ENCODE results near the gene ST3GAL5. TPM values are rescaled to one million over a fixed set of nuclear protein-coding genes. Genes with fewer than 3 reads are reported as not detected.
"Not testable (repeated sequence)": the region's sequence is repeated elsewhere in the genome, so short reads cannot be mapped to it uniquely, and the experiment has no call there.

ST3GAL5 gene
- total and polyA plus RNA-seq, 5 donors = 5.4 to 14.0 (median 8.7) TPM

- H3K4me1 ChIP-seq (ENCODE audit: control insufficient read depth, insufficient read depth, low read length); H3K9me3 ChIP-seq (ENCODE audit: control insufficient read depth, low read length); H3K27ac ChIP-seq (ENCODE audit: low read length); DNase-seq; H3K27me3 ChIP-seq (ENCODE audit: control insufficient read depth, insufficient read depth); ATAC-seq; H3K4me3 ChIP-seq (ENCODE audit: low read length): not testable (repeated sequence)
- 88% methylated on average over 4 of the region's 4 CpGs for WGBS
- intact Hi-C loops (cut with DNase I) = loop anchor here in 3 of 4 donors (5.0 kb wide), 2 partner anchors 58 to 248 kb away; partner anchors contain the start of gene ST3GAL5 (in 1 of the 3)
Observed at GRCh38 chr2:85829394-85829793, 59.4 kb downstream of the ST3GAL5 start.

- Histone ChIP-seq H3K9me3 (ENCODE audit: control insufficient read depth, low read length) (no peaks in the 10 kb centered on the region), H3K27me3 (ENCODE audit: control insufficient read depth, insufficient read depth) (no peaks in the 10 kb centered on the region), H3K4me3 (ENCODE audit: low read length) (no peak overlapping the region), H3K4me1 (ENCODE audit: control insufficient read depth, insufficient read depth, low read length) (no peaks in the 10 kb centered on the region), H3K27ac (ENCODE audit: low read length) (no peak overlapping the region)
- intact Hi-C loops (cut with DNase I) = loop anchor here in 3 of 4 donors (5.0 kb wide), 2 partner anchors 59 to 249 kb away; partner anchors contain the start of gene ST3GAL5 (in 1 of the 3)
- ATAC-seq (no peak), DNase-seq (no peak)
- 89% methylated on average over 7 of the region's 7 CpGs for WGBS
Observed at GRCh38 chr2:85828725-85829124, 60.1 kb downstream of the ST3GAL5 start.

- no peaks in the 10 kb centered on the region for H3K9me3 ChIP-seq (ENCODE audit: control insufficient read depth, low read length)
- no peak for DNase-seq
- ATAC-seq = peak in 1 of 2 donors; percentile 6
- H3K27ac ChIP-seq (ENCODE audit: low read length) = no peak overlapping the region
- no peaks in the 10 kb centered on the region for H3K4me1 ChIP-seq (ENCODE audit: control insufficient read depth, insufficient read depth, low read length)
- H3K27me3 ChIP-seq (ENCODE audit: control insufficient read depth, insufficient read depth) = no peaks in the 10 kb centered on the region
- WGBS = 83% methylated on average over 18 of the region's 18 CpGs
- intact Hi-C loops (cut with DNase I) = loop anchor here (1.0 to 5.0 kb wide), 4 partner anchors 59 to 251 kb away; partner anchors contain the start of gene ST3GAL5 (in 1 of the 4)
- no peak overlapping the region for H3K4me3 ChIP-seq (ENCODE audit: low read length)
Observed at GRCh38 chr2:85827879-85828569, 60.8 kb downstream of the ST3GAL5 start.

- Histone ChIP-seq H3K9me3 (ENCODE audit: control insufficient read depth, low read length) (no peaks in the 10 kb centered on the region), H3K4me1 (ENCODE audit: control insufficient read depth, insufficient read depth, low read length) (no peaks in the 10 kb centered on the region), H3K27me3 (ENCODE audit: control insufficient read depth, insufficient read depth) (no peaks in the 10 kb centered on the region), H3K4me3 (ENCODE audit: low read length) (no peak overlapping the region), H3K27ac (ENCODE audit: low read length) (no peak overlapping the region)
- DNase-seq (peak; percentile 79 to 92 (median 90)), ATAC-seq (peak; percentile 91 to 95)
- WGBS = 27% methylated on average over 20 of the region's 20 CpGs
- intact Hi-C loops (cut with DNase I) = loop anchor here (1.0 to 5.0 kb wide), 4 partner anchors 60 to 252 kb away; partner anchors contain the start of gene ST3GAL5 (in 1 of the 4)
Observed at GRCh38 chr2:85826990-85827878, 61.6 kb downstream of the ST3GAL5 start.

- H3K27me3 ChIP-seq (ENCODE audit: control insufficient read depth, insufficient read depth) = no peaks in the 10 kb centered on the region
- 66% methylated on average over 2 of the region's 2 CpGs for WGBS
- H3K9me3 ChIP-seq (ENCODE audit: control insufficient read depth, low read length) = no peaks in the 10 kb centered on the region
- intact Hi-C loops (cut with DNase I) = no loop called here
- no peak overlapping the region for H3K4me3 ChIP-seq (ENCODE audit: low read length)
- H3K27ac ChIP-seq (ENCODE audit: low read length) = no peak overlapping the region
- no peak for DNase-seq
- no peaks in the 10 kb centered on the region for H3K4me1 ChIP-seq (ENCODE audit: control insufficient read depth, insufficient read depth, low read length)
- ATAC-seq = no peak
Observed at GRCh38 chr2:85823951-85824350, 64.8 kb downstream of the ST3GAL5 start.

- ATAC-seq = no peak
- intact Hi-C loops (cut with DNase I) = no loop called here
- 91% methylated on average over 5 of the region's 5 CpGs for WGBS
Observed at GRCh38 chr2:85822766-85823165, 66.0 kb downstream of the ST3GAL5 start.

GRCh38 chr2:85819811-85820510 is 68.8 kb downstream of the ST3GAL5 start:
- H3K4me3 ChIP-seq (ENCODE audit: low read length) = no peak overlapping the region
- intact Hi-C loops (cut with DNase I) = loop anchor here in 2 of 4 donors (5.0 to 10.0 kb wide), 2 partner anchors 185 to 188 kb away; no protein-coding TSS in a partner anchor
- DNase-seq (no peak), ATAC-seq (no peak)
- no peaks in the 10 kb centered on the region for H3K4me1 ChIP-seq (ENCODE audit: control insufficient read depth, insufficient read depth, low read length)
- no peaks in the 10 kb centered on the region for H3K27me3 ChIP-seq (ENCODE audit: control insufficient read depth, insufficient read depth)
- H3K27ac ChIP-seq (ENCODE audit: low read length) = no peak overlapping the region
- WGBS = 79% methylated on average over 6 of the region's 6 CpGs
- no peaks in the 10 kb centered on the region for H3K9me3 ChIP-seq (ENCODE audit: control insufficient read depth, low read length)

More at GRCh38 chr2:85822766-85823165, 66.0 kb downstream of the ST3GAL5 start:
- H3K27me3 ChIP-seq (ENCODE audit: control insufficient read depth, insufficient read depth) = no peaks in the 10 kb centered on the region
- H3K4me1 ChIP-seq (ENCODE audit: control insufficient read depth, insufficient read depth, low read length) = no peaks in the 10 kb centered on the region
- H3K27ac ChIP-seq (ENCODE audit: low read length) = no peak overlapping the region
- H3K9me3 ChIP-seq (ENCODE audit: control insufficient read depth, low read length) = no peaks in the 10 kb centered on the region
- no peak overlapping the region for H3K4me3 ChIP-seq (ENCODE audit: low read length)
- DNase-seq = no peak

GRCh38 chr2:85814802-85815550 is 73.8 kb downstream of the ST3GAL5 start:
- no peak for DNase-seq
- WGBS = 67% methylated on average over 10 of the region's 10 CpGs

GRCh38 chr2:85813982-85814801 is 74.6 kb downstream of the ST3GAL5 start:
- 29% methylated on average over 13 of the region's 13 CpGs for WGBS
- H3K9me3 ChIP-seq (ENCODE audit: control insufficient read depth, low read length) = no peaks in the 10 kb centered on the region
- ATAC-seq (peak; percentile 91), DNase-seq (peak; percentile 89 to 97 (median 96))
- intact Hi-C loops (cut with DNase I) = loop anchor here (2.0 to 10.0 kb wide), 5 partner anchors 82 to 179 kb away; no protein-coding TSS in a partner anchor
- no peaks in the 10 kb centered on the region for H3K27me3 ChIP-seq (ENCODE audit: control insufficient read depth, insufficient read depth)
- no peak overlapping the region for H3K27ac ChIP-seq (ENCODE audit: low read length)
- H3K4me1 ChIP-seq (ENCODE audit: control insufficient read depth, insufficient read depth, low read length) = peaks cover 3% of the 10 kb centered on the region
- H3K4me3 ChIP-seq (ENCODE audit: low read length) = no peak overlapping the region

More at GRCh38 chr2:85814802-85815550, 73.8 kb downstream of the ST3GAL5 start:
- Histone ChIP-seq H3K27ac (ENCODE audit: low read length) (no peak overlapping the region), H3K9me3 (ENCODE audit: control insufficient read depth, low read length) (no peaks in the 10 kb centered on the region), H3K4me1 (ENCODE audit: control insufficient read depth, insufficient read depth, low read length) (peaks cover 3% of the 10 kb centered on the region), H3K4me3 (ENCODE audit: low read length) (no peak overlapping the region), H3K27me3 (ENCODE audit: control insufficient read depth, insufficient read depth) (no peaks in the 10 kb centered on the region)
- ATAC-seq = no peak
- intact Hi-C loops (cut with DNase I) = loop anchor here (5.0 to 10.0 kb wide), 5 partner anchors 83 to 183 kb away; no protein-coding TSS in a partner anchor
